HCT116 (cell line): Measurements from ENCODE around the gene TNRC6B. TPM values are rescaled to one million over a fixed set of nuclear protein-coding genes. Genes with fewer than 3 reads are reported as not detected.
"Not testable (repeated sequence)": the region's sequence is repeated elsewhere in the genome, so short reads cannot be mapped to it uniquely, and the experiment has no call there.

Experiments used
- ATAC-seq: fragments of 200-7000 bp; cut with Tn5 transposase; 2 replicates; pipeline ENCODE4 v1.9.1; 2020; ENCODE audit warnings: mild to moderate bottlenecking, moderate library complexity
- BruUV-seq: library from RNA; stranded (reverse); fragments of 400-500 nt; replicated peaks from 2 replicates; lab custom pipeline; 2021; lab: Mats Ljungman, UMichigan
- CTCF ChIA-PET: fragments of 300-600 bp; sonication (Branson Sonifier 250); formaldehyde crosslinking; loops from one replicate; lab custom pipeline; 2021; ENCODE audit warnings: antibody characterized with exemption; lab: Charles Lee
- POLR2A ChIA-PET: fragments of 300-600, 350-600 bp; sonication (Branson Sonifier 250); formaldehyde crosslinking; loops from one replicate; lab custom pipeline; 2021; ENCODE audit warnings: antibody characterized with exemption; lab: Charles Lee
- RAD21 ChIA-PET, 2 experiments: fragments of 300-600 bp; sonication (Branson Sonifier 250); formaldehyde crosslinking; loops; one replicate each; lab custom pipeline; 2023; ENCODE audit warnings: low total read pairs in 2 of 2; ENCODE audit not compliant: uncharacterized antibody in 2 of 2, unreplicated experiment in 2 of 2, low non-redundant PET in 1 of 2; lab: Charles Lee
- DNase-seq: peaks from one replicate; pipeline ENCODE4 v3.0.0-alpha.2; 2010; ENCODE audit warnings: low read depth, low spot score
- H2AFZ ChIP-seq: fragments of 200-600 bp; shearing (Covaris generic), sonication (generic); 2 replicates; pipeline ENCODE4 v1.6.1; 2017; ENCODE audit warnings: low read depth, mixed run types, mixed read lengths, antibody characterized with exemption, low read length; ENCODE audit not compliant: poor library complexity, severe bottlenecking
- H3K27ac ChIP-seq: 2 replicates; pipeline ENCODE4 v1.5.1; 2012; ENCODE audit warnings: low read depth, low read length
- H3K27me3 ChIP-seq: fragments of 200-600 bp; sonication (generic); 2 replicates; pipeline ENCODE4 v1.6.1; 2016; ENCODE audit warnings: mixed run types, low read length, mixed read lengths; ENCODE audit not compliant: insufficient read depth
- H3K36me3 ChIP-seq, 2 experiments: fragments of 200-500 bp in 1 of 2; fragments of 200-600 bp in 1 of 2; sonication (Bioruptor generic) in 1 of 2; sonication (generic) in 1 of 2; 2 replicates each; pipeline versions ENCODE4 v1.5.1 to v1.6.1; 2014 to 2016; ENCODE audit warnings: low read length in 2 of 2, inconsistent platforms in 1 of 2, mixed read lengths in 1 of 2, mixed run types in 1 of 2; ENCODE audit not compliant: insufficient read depth in 2 of 2, control insufficient read depth in 1 of 2
- H3K4me1 ChIP-seq, 2 experiments: fragments of 200-600 bp in 1 of 2; sonication (generic) in 1 of 2; 2 replicates each; pipeline versions ENCODE4 v1.5.1 to v1.6.1; 2012 to 2017; ENCODE audit warnings: low read length in 2 of 2, inconsistent platforms in 1 of 2, mild to moderate bottlenecking in 1 of 2, mixed read lengths in 1 of 2, mixed run types in 1 of 2, moderate library complexity in 1 of 2; ENCODE audit not compliant: insufficient read depth in 2 of 2, control insufficient read depth in 1 of 2
- H3K4me2 ChIP-seq: fragments of 200-600 bp; sonication (generic); 2 replicates; pipeline ENCODE4 v1.6.1; 2017; ENCODE audit warnings: mixed run types, low read length, mixed read lengths
- H3K4me3 ChIP-seq, 2 experiments: fragments of 200-600 bp in 1 of 2; sonication (generic) in 1 of 2; replicated peaks in 1 of 2; 2 replicates each; pipeline ENCODE4 v1.5.1; 2011 to 2016; ENCODE audit warnings: low read length in 2 of 2, control low read depth in 1 of 2, low read depth in 1 of 2, mild to moderate bottlenecking in 1 of 2, mixed read lengths in 1 of 2, mixed run types in 1 of 2
- H3K79me2 ChIP-seq: fragments of 200-600 bp; sonication (generic); 2 replicates; pipeline ENCODE4 v1.6.1; 2017; ENCODE audit warnings: mild to moderate bottlenecking, mixed run types, low read length, moderate library complexity, mixed read lengths; ENCODE audit not compliant: insufficient read depth
- H3K9ac ChIP-seq: fragments of 200-600 bp; sonication (generic); 2 replicates; pipeline ENCODE4 v1.6.1; 2016; ENCODE audit warnings: low read length, mixed read lengths
- H3K9me2 ChIP-seq: fragments of 200-600 bp; sonication (generic), shearing (Covaris generic); 2 replicates; pipeline ENCODE4 v1.6.1; 2017; ENCODE audit warnings: mixed run types, mild to moderate bottlenecking, moderate library complexity; ENCODE audit not compliant: insufficient read depth
- H3K9me3 ChIP-seq, 2 experiments: fragments of 200-500 bp in 1 of 2; fragments of 200-600 bp in 1 of 2; sonication (Bioruptor generic) in 1 of 2; sonication (generic) in 1 of 2; 2 replicates each; pipeline ENCODE4 v1.6.1; 2014 to 2017; ENCODE audit warnings: low read length in 2 of 2, mixed read lengths in 2 of 2, inconsistent platforms in 1 of 2, low read depth in 1 of 2, mild to moderate bottlenecking in 1 of 2, mixed run types in 1 of 2, moderate library complexity in 1 of 2; ENCODE audit not compliant: control insufficient read depth in 1 of 2, insufficient read depth in 1 of 2
- H4K20me1 ChIP-seq: fragments of 200-600 bp; sonication (generic), shearing (Covaris generic); 2 replicates; pipeline ENCODE4 v1.6.1; 2017; ENCODE audit warnings: mixed run types, mild to moderate bottlenecking, moderate library complexity; ENCODE audit not compliant: insufficient read depth
- CBX3 ChIP-seq: IDR thresholded peaks from 2 replicates; pipeline ENCODE4 v1.6.1; 2012; ENCODE audit warnings: low read depth
- CEBPB ChIP-seq: IDR thresholded peaks from 2 replicates; pipeline ENCODE4 v1.6.1; 2012; ENCODE audit warnings: low read depth
- CTCF ChIP-seq, 3 experiments: fragments of 200-600 bp in 1 of 3; sonication (generic) in 1 of 3; IDR thresholded peaks in 2 of 3; conservative IDR thresholded peaks in 1 of 3; 2 replicates each; pipeline ENCODE4 v1.5.1; 2012 to 2017; ENCODE audit warnings: low read depth in 2 of 3, low read length in 2 of 3, antibody characterized with exemption in 1 of 3, borderline replicate concordance in 1 of 3, control low read depth in 1 of 3, mild to moderate bottlenecking in 1 of 3, mixed read lengths in 1 of 3, mixed run types in 1 of 3, moderate library complexity in 1 of 3; ENCODE audit not compliant: insufficient read depth in 1 of 3
- JUND ChIP-seq: IDR thresholded peaks from 2 replicates; pipeline ENCODE4 v1.6.1; 2012
- MAX ChIP-seq: IDR thresholded peaks from 2 replicates; pipeline ENCODE4 v1.6.1; 2012
- POLR2AphosphoS5 ChIP-seq: IDR thresholded peaks from 2 replicates; pipeline ENCODE4 v1.6.1; 2011; ENCODE audit warnings: mild to moderate bottlenecking, low read depth, low read length, moderate library complexity
- REST ChIP-seq: IDR thresholded peaks from 2 replicates; pipeline ENCODE4 v1.6.1; 2012; ENCODE audit warnings: low read depth
- SIN3A ChIP-seq: IDR thresholded peaks from 2 replicates; pipeline ENCODE4 v1.6.1; 2012; ENCODE audit warnings: low read depth
- SP1 ChIP-seq: IDR thresholded peaks from 2 replicates; pipeline ENCODE4 v1.6.1; 2012; ENCODE audit warnings: low read depth
- SRF ChIP-seq: IDR thresholded peaks from 2 replicates; pipeline ENCODE4 v1.6.1; 2012; ENCODE audit warnings: low read depth
- YY1 ChIP-seq: IDR thresholded peaks from 2 replicates; pipeline ENCODE4 v1.6.1; 2011; ENCODE audit warnings: low read length, low read depth, moderate library complexity, mild to moderate bottlenecking; ENCODE audit not compliant: insufficient replicate concordance; ENCODE audit errors: extremely low read depth
- ZFX ChIP-seq: fragments of 450-650 bp; IDR thresholded peaks from 2 replicates; pipeline ENCODE4 v1.6.1; 2017
- intact Hi-C: fragments of 100-400 bp; cut with micrococcal nuclease; formaldehyde crosslinking; loops from 2 replicates; pipeline ENCODE4 v1.10.0; 2022
- total RNA-seq: library from RNA; stranded (reverse); gene quantifications from one replicate; pipeline ENCODE4 v1.2.1, GENCODE V29; 2021; ENCODE audit not compliant: unreplicated experiment

The TNRC6B gene
- total RNA-seq, 1 experiment from 2014 or later, result 29.8 TPM

- TF ChIP-seq CTCF (IDR thresholded peaks at IDR 0.05 in 2 of 3, conservative IDR thresholded peaks at IDR 0.05 in 1 of 3; ENCODE audit: borderline replicate concordance in 1 of 3, insufficient read depth in 1 of 3, low read depth in 2 of 3, low read length in 2 of 3), result no peak
Measured at GRCh38 chr22:40157330-40157945, 20.3 kb upstream of the TNRC6B start (continued).

GRCh38 chr22:40161194-40161593 is 16.5 kb upstream of the TNRC6B start:
- H3K27ac ChIP-seq, result no peak overlapping the region
- H3K4me3 ChIP-seq, result no peak overlapping the region
- ATAC-seq, result no peak
- BruUV-seq, result no TSS peak
- H4K20me1 ChIP-seq, result no peaks in the 10 kb centered on the region
- peaks cover 0 to 4% of the 10 kb centered on the region in 2 experiments; a peak in 2 of 4 replicates for H3K4me1 ChIP-seq
- no peaks in the 10 kb centered on the region for H3K9me2 ChIP-seq
- H2AFZ ChIP-seq, result no peak overlapping the region
- H3K4me2 ChIP-seq, result no peak overlapping the region
- ChIA-PET CTCF (no interaction called here), RAD21 (no interaction called here), POLR2A (no interaction called here)
- intact Hi-C loops, result no loop called here
- no peaks in the 10 kb centered on the region for H3K79me2 ChIP-seq
- no peaks in the 10 kb centered on the region for H3K9me3 ChIP-seq
- H3K9ac ChIP-seq, result no peak overlapping the region
- H3K36me3 ChIP-seq, result no peaks in the 10 kb centered on the region
- TF ChIP-seq CBX3, result no peak
- no peak for TF ChIP-seq SIN3A
- TF ChIP-seq POLR2AphosphoS5, result no peak
- TF ChIP-seq ZFX, result no peak
- no peak for TF ChIP-seq JUND
- TF ChIP-seq REST, result no peak
- TF ChIP-seq SRF, result no peak
- TF ChIP-seq SP1, result no peak
- no peak for TF ChIP-seq CEBPB
- TF ChIP-seq YY1, result no peak
- TF ChIP-seq MAX, result no peak
- no peak for DNase-seq
- no peaks in the 10 kb centered on the region for H3K27me3 ChIP-seq

- H3K9me2 ChIP-seq, CTCF ChIA-PET, H3K27ac ChIP-seq, H3K4me3 ChIP-seq, DNase-seq, H3K79me2 ChIP-seq, H3K4me1 ChIP-seq, ATAC-seq, H3K4me2 ChIP-seq, H3K9ac ChIP-seq, POLR2A ChIA-PET, H3K36me3 ChIP-seq, intact Hi-C loops, H3K27me3 ChIP-seq, H3K9me3 ChIP-seq, H2AFZ ChIP-seq, RAD21 ChIA-PET, H4K20me1 ChIP-seq, BruUV-seq: not testable (repeated sequence)
Measured at GRCh38 chr22:40165537-40165936, 12.2 kb upstream of the TNRC6B start.
